ENCODE measurements around the gene FOXN3.

DNA sequence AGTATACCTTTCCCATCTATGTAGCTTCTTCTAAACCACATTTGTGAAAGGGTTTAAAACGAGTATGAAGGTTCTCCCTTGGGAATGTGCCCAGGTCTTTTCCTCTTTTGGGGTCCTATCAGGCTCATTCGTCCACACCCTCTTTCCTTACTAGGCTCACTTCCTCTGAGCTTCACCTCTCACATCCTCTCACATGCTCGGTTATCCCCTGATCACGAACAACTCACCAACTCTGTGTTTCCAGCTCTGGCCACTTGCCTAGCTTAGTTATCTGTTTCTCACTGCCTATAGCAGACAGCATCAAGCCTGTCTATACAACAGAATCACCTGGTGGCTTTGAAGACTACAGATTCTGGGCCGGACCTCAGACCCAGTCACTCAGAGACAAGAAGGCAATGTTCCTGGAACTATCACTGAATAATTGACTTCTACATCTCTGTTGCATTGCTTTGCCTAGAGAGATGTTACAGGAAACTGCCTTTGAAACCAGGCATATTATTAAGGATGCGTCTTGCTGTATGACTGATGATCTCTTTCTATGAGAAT lies 158.2 kb downstream of the FOXN3 start:
- no peak for TF ChIP-seq SIN3A (IDR thresholded peaks at IDR 0.05; ENCODE audit: borderline replicate concordance, low read depth, low read length)
- TF ChIP-seq, protein P1, sequence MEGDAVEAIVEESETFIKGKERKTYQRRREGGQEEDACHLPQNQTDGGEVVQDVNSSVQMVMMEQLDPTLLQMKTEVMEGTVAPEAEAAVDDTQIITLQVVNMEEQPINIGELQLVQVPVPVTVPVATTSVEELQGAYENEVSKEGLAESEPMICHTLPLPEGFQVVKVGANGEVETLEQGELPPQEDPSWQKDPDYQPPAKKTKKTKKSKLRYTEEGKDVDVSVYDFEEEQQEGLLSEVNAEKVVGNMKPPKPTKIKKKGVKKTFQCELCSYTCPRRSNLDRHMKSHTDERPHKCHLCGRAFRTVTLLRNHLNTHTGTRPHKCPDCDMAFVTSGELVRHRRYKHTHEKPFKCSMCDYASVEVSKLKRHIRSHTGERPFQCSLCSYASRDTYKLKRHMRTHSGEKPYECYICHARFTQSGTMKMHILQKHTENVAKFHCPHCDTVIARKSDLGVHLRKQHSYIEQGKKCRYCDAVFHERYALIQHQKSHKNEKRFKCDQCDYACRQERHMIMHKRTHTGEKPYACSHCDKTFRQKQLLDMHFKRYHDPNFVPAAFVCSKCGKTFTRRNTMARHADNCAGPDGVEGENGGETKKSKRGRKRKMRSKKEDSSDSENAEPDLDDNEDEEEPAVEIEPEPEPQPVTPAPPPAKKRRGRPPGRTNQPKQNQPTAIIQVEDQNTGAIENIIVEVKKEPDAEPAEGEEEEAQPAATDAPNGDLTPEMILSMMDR (IDR thresholded peaks at IDR 0.05), result no peak
- no peak for TF ChIP-seq EP300 (IDR thresholded peaks at IDR 0.05; ENCODE audit: borderline replicate concordance in 1 of 2, low read depth in 1 of 2, low read length in 1 of 2)
- TF ChIP-seq EZH2phosphoT487 (IDR thresholded peaks at IDR 0.05; ENCODE audit: borderline replicate concordance, low read depth), result no peak
- no peak for TF ChIP-seq POLR2AphosphoS5 (IDR thresholded peaks at IDR 0.05; ENCODE audit: low read depth, low read length)
- no peak for TF ChIP-seq FOSL2 (IDR thresholded peaks at IDR 0.05; ENCODE audit: borderline replicate concordance, low read depth)
- TF ChIP-seq TCF12 (IDR thresholded peaks at IDR 0.05), result no peak
- no peak for TF ChIP-seq SMC3 (IDR thresholded peaks at IDR 0.05; ENCODE audit: low read depth, low read length)
- no peak for TF ChIP-seq MEF2A (IDR thresholded peaks at IDR 0.05; ENCODE audit: borderline replicate concordance, low read depth)
- TF ChIP-seq, protein P2, sequence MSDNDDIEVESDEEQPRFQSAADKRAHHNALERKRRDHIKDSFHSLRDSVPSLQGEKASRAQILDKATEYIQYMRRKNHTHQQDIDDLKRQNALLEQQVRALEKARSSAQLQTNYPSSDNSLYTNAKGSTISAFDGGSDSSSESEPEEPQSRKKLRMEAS (IDR thresholded peaks at IDR 0.05; ENCODE audit: low read depth), result no peak
- TF ChIP-seq RFX5 (IDR thresholded peaks at IDR 0.05; ENCODE audit: low read length), result no peak
- TF ChIP-seq FOXJ3 (CRISPR knock-in tag; IDR thresholded peaks at IDR 0.05), result no peak

Data from SK-N-SH (cell line).